ENCODE results near the gene CAV2.

GRCh38 chr7:116546054-116546453, 46.5 kb downstream of the CAV2 start:
- TF ChIP-seq PURB (CRISPR knock-in tag; IDR thresholded peaks at IDR 0.05; ENCODE audit: low read depth) (no peak), MAFK (IDR thresholded peaks at IDR 0.05; ENCODE audit: low read length) (no peak), EZH2 (IDR thresholded peaks at IDR 0.05; ENCODE audit: borderline replicate concordance, low read depth, low read length) (no peak), BHLHE40 (IDR thresholded peaks at IDR 0.05; ENCODE audit: low read length) (no peak), E2F1 (CRISPR knock-in tag; IDR thresholded peaks at IDR 0.05) (no peak), POLR2A (conservative IDR thresholded peaks at IDR 0.05) (no peak), AFF4 (CRISPR knock-in tag; IDR thresholded peaks at IDR 0.05) (no peak), MCM3 (IDR thresholded peaks at IDR 0.05) (no peak), POLR2AphosphoS5 (IDR thresholded peaks at IDR 0.05; ENCODE audit: control insufficient read depth, insufficient read depth, low read depth, low read length) (no peak), KAT7 (CRISPR knock-in tag; IDR thresholded peaks at IDR 0.05; ENCODE audit: borderline replicate concordance) (no peak)

Data from K562 (cell line).